ENCODE results near the gene IFT57.
"Not testable (repeated sequence)": the region's sequence is repeated elsewhere in the genome, so short reads cannot be mapped to it uniquely, and the experiment has no call there.

The IFT57 gene

DNA sequence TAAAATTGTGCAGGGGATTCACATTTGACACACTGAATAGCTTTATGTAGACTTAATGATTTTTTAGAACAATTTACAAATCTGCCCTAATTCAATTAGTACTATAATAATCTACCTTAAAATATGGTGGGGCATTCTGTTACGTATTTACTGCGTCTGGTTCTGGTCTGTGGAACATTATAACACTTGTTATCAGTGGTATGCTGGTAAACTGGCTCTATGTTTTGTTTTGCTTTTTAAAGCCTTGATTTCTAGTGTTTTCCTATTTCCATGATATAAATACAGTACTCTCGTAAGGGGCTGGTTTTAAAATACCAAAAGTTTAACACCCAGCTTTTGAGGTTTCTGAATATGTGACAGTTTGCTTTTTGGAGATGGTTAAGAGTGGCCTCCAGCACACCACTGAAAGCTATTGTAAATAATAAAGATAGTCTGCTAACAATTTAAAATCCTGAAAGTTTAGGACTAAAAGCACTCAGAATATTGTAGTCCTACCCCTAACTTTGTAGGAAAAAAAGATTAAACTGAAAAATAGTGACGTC, 65.8 kb downstream of the IFT57 start:
- DNase-seq: no peak

DNA sequence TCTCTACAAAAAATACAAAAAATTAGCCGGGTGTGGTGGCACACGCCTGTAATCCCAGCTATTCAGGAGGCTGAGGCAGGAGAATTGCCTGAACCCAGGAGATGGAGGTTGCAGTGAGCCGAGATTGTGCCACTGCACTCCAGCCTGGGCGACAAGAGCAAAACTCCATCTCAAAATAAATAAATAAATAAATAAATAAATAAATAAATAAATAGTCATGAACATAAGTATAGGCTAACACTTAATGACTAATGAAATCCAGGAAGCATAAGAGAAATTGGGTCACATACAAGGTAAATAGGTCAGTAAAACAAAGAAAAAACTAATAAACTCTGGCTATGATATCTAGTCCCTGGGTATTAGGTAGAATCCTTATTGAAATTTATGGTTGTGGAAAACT, 66.6 kb downstream of the IFT57 start:
- DNase-seq: not testable (repeated sequence)

DNA sequence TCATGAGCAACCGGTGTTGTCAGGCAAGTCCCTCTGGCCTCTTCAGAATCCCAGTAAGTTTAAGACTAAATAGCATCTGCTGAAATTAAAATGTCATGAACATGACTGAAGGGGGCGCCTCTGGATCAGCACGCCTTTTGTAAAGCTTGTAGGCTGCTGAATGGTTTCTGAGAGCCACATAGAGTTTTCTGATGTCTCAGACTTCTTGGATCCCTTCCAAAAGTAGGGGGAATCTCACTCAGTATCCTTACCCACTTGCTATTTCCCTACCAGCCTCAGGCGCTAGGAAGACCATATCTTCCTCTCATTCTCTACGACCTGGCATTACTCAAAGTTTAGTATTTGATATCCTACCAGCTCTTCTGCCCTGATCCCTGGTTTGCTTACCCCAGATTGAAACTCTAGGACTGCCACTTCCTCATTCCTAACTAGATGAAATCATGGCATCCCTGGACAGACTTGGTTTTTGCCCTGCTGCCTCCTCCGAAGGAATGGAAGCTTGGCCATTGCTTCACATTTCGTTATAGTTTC, 68.7 kb downstream of the IFT57 start:
- no peak for DNase-seq

- DNase-seq: no peak
These were observed 70.0 kb downstream of the IFT57 start for GRCh38 chr3:108152274-108152673.

- DNase-seq: no peak
These were observed 72.0 kb downstream of the IFT57 start for GRCh38 chr3:108150200-108150599.

DNA sequence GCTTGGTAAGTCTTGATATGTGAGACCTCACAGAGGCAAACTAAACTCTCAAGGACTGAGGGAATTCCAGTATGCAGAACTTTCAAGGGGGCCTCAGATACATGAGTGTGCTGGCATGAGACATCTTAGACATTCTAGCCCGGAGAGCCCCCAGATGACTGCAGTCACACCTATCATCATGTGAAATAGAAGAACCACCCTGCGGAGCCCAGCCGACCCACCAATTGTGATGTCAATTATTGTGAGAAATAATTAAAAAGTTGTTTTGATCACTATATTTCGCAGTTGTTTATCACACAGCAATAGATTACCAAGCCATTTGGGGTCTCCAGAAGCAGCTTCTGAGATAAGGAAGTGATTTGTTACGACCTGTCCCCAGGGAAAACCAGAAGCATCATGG, 76.1 kb downstream of the IFT57 start:
- DNase-seq: no peak

DNA sequence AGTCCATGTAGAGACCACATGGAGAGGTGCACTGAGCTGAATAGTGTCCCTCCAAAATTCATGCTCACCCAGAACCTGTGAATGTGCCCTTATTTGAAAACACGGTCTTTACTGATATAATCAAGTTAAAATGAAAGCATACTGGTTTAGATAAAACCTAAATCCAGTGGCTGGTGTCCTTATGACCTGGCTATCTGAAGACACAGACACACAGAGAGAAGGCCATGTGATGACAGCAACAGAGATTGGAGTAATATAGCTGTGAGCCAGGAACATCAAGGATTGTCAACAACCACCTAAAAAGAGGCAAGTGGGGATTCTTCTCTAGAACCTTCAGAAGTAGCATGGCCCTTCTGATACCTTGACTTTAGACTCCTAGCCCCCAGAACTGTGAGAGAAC, 76.6 kb downstream of the IFT57 start:
- no peak for DNase-seq

DNA sequence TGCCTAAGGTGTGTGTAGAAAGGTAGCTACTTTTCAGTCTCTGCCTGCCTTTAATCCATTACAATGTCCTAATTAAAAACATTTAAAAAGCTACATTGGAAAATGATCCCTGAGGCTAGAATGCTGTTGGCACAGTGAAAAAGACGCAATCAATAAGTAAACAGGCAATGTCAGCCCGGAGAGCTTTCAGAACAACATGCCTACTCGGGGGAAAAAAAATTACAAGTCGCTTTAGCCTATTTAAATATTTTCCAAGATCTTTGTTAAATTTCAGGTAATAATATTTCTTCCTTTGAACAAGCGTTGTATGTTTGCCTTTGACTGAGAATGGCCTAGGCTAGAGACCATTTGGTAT, 84.8 kb downstream of the IFT57 start:
- DNase-seq: no peak

DNA sequence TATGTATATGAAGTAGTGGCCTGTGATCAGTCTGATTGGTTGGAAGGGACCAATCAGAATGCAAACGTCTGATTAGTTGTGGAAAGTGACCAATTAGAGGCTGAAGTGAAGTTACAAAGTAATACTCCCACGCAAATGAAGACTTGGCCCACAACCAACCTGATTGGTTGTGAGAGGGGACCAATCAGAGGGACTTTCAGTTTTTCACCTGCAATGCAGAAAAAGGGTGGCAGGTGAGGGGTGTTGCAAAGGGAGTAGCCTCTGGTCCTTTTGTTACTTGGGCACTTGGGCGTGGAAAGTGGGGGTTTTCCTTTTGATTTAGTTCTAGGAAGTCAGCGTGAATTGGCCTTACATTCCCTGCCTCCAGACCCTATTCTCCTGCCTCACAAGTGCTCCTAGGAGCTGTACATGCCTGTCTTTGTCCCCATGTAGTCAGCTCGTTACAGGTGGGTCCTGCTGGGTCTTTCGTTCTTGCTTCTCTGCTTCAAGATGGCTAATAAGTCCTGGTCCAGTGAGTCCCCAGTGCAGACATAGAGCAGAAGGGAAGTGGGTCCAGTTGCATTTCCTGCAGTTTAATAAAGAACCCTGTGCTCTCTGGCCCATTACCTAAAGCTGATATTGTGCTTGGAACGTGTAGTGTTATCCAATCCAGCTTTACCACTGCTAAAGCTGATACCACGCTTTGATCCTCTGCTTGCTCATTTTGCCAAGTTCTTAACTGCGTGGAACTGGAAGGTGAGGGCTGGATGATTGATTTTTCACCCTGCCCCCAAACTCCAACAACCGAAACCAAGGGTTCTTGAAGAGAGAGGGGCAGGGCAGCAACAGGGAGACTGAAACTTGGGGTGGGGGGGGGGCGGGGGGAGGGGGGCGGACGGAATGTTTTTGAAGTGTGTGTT, 85.4 kb downstream of the IFT57 start:
- DNase-seq: no peak

- no peak for DNase-seq
These were observed 87.7 kb downstream of the IFT57 start for GRCh38 chr3:108134555-108134880.

GRCh38 chr3:108133858-108134554, 88.2 kb downstream of the IFT57 start:
- DNase-seq: no peak

DNA sequence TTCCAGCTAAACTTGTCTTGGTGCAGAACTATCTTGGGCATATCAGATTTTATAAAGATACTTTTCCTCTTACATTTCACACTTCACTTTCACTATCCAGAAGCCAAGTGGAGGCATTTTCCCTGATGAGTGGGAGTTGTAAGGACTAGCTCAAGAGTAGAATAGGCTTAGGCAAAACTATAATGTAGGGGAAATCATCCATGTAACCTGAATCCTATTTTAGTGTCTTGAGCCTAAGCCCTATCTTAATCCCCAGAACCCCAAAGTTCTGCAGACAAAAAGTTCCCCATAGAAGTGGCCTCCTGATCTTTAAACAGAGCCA, 89.2 kb downstream of the IFT57 start:
- no peak for DNase-seq

DNA sequence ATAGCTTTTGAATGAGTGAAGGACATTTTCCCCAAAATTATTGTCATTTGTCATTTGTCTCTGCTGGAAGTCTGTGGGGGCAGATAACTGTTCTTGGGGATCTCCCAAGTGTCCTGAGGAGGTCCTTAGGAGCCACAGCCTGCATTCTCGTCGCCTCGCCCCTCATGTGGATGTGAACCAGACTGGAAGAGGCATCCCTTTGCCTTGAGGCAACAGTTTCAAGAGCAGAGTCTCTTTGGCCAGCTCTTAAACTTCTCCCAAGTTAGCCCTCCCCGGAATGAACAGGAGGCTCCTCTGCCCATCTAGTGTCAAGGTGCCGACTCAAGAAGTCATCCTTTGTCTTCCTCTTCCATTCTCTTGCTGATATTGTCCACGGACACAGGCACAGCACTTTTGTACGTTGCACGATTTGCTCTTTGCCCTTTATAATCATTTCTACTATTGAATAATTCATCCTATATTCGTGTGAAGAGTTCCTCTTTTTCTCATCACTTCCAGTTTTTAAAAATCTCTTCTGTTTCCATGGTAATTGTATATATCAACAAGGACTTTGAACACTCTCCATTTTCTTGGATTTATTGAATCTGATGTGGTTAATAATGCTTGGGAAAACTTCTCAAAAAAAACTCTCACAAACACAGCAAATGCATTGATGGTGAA, 90.6 kb downstream of the IFT57 start:
- DNase-seq: no peak

GRCh38 chr3:108130701-108131474, 91.3 kb downstream of the IFT57 start:
- DNase-seq: no peak

DNA sequence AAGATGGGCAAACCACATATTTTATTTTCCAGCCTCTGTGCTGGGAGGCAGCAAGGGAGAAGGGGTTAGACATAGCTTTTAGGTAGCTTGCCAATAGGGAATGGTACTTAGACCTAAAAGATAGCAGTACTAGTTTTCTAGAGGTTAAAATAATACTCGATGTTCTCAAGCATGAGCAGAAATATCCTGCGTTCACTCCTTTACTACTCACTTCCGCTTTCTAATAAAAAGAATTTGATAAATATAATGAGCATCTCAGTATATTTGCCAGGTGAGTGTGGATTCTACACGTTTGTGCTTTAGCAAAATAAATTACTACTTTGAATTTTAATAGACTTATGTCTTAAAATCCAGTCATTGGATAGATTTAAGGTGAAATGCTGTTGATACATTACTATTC, 92.0 kb downstream of the IFT57 start:
- no peak for DNase-seq

DNA sequence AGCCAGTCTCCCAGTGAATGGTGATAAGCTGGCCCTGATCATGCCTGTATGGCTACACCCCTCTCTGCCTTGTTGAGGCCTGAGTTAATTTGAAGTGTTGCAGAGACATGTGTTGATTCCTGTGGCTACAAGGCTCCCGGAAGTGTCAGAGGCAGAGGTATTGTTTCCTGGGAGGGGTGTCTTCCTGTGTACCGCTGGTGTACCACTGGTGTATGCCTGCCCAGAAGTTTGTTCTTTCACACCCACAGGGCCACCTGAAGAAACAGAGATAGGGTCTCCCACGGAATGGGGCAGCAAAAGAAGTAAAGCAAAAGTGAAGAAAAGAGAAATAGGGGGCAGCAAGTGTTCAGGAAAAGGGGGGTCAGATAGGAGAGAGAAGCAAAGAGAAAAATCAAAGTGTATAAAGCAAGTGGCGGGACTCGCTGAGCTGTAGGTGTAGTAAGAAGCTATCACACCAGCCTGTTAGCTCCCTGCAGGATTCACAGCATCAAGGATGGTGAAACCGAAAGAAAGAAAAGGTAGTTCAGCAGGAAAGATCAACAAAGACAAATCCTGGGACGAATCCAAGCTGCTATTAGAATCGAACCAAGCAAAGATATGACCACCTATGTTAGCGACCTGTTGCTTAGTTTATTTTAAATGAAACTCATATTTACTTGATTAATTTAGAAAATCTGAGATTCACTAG, 94.8 kb downstream of the IFT57 start:
- peak; percentile 66 for DNase-seq

DNA sequence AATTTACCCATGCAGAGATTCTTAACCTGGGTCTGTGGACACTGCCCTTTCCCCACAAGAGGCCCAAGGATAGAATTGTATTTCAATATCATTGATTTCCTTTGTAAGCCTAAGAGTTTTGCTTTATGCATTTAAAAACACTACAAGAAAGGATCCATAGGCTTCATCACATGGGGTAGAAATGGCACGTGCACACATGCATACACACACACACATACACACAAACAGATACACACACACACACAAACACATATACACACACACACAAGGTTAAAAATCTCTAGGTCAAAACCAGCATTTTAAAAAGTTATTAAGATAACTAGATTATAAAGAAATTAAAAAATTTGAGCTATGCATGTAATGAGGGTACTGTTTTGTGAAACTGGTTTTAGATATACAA, 95.9 kb downstream of the IFT57 start:
- DNase-seq: no peak

- peak; percentile 42 for DNase-seq
These were observed 96.6 kb downstream of the IFT57 start for GRCh38 chr3:108125550-108126071.

GRCh38 chr3:108125153-108125543, 97.1 kb downstream of the IFT57 start:
- no peak for DNase-seq

GRCh38 chr3:108124337-108125152, 97.7 kb downstream of the IFT57 start:
- DNase-seq: peak; percentile 39

- no peak for DNase-seq
These were observed 98.9 kb downstream of the IFT57 start for GRCh38 chr3:108123326-108123725.

All from activated effector memory CD4-positive, alpha-beta T cell treated with Interleukin-2 at 50 U/mL for 16 hours (primary cell).